GM12874 (cell line): Measurements from ENCODE around the gene EFHC1.

Experiments used
- CTCF ChIP-seq: IDR thresholded peaks from 2 replicates; pipeline ENCODE4 v1.5.1; 2011; ENCODE audit warnings: low read depth, mild to moderate bottlenecking, control low read depth, low read length, moderate library complexity; ENCODE audit not compliant: insufficient read depth

The EFHC1 gene

GRCh38 chr6:52411911-52412310 is 8.2 kb upstream of the EFHC1 start:
- no peak for TF ChIP-seq CTCF

- no peak for TF ChIP-seq CTCF
Observed at GRCh38 chr6:52415333-52415732, 4.8 kb upstream of the EFHC1 start.

- no peak for TF ChIP-seq CTCF
Observed at GRCh38 chr6:52415917-52416628, 4.1 kb upstream of the EFHC1 start.

GRCh38 chr6:52416629-52417151 is 3.5 kb upstream of the EFHC1 start:
- TF ChIP-seq CTCF, result peak; percentile 67

GRCh38 chr6:52417675-52418111 is 2.4 kb upstream of the EFHC1 start:
- TF ChIP-seq CTCF, result no peak

- TF ChIP-seq CTCF, result no peak
Observed at GRCh38 chr6:52418606-52419005, 1.5 kb upstream of the EFHC1 start.

- TF ChIP-seq CTCF, result no peak
Observed at GRCh38 chr6:52420668-52421358, 671 bp downstream of the EFHC1 start.
